NT2/D1 (cell line): ENCODE data around the gene OBI1.

Source experiments
- SUZ12 ChIP-seq: IDR thresholded peaks from 2 replicates; pipeline ENCODE4 v1.6.1; 2011; ENCODE audit not compliant: insufficient read length, insufficient read depth; ENCODE audit errors: extremely low read depth
- YY1 ChIP-seq: IDR thresholded peaks from 2 replicates; pipeline ENCODE4 v1.6.1; 2011; ENCODE audit not compliant: insufficient read length, insufficient read depth
- ZNF274 ChIP-seq: IDR thresholded peaks from 2 replicates; pipeline ENCODE4 v1.6.1; 2011; ENCODE audit warnings: mild to moderate bottlenecking, low read depth, low read length

- no peak for TF ChIP-seq ZNF274
- TF ChIP-seq SUZ12, result no peak
- no peak for TF ChIP-seq YY1
These were observed 56.9 kb downstream of the OBI1 start for GRCh38 chr13:78601874-78602560.
